ENCODE measurements around the gene CTNNA1.

The CTNNA1 gene

DNA sequence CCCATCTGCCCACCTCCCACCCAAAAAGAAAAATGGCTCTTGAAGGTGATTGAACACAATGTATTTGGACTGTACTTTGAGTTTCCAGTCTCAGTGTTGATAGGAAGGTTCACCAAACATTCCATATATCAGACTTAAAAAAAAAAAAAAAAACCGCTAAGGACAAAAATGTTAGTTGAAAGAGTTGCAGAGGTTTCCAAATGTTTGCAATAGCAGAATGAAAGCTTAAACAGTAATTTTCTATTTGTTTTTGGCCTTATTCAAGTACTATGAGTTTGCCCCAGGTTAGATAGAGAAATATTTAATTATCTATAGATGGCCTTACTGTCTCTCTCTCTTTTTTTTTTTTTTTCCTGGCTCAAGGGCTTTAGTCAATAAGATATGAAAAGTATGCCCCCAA, 115.8 kb downstream of the CTNNA1 start:
- DNase-seq, result no peak

DNA sequence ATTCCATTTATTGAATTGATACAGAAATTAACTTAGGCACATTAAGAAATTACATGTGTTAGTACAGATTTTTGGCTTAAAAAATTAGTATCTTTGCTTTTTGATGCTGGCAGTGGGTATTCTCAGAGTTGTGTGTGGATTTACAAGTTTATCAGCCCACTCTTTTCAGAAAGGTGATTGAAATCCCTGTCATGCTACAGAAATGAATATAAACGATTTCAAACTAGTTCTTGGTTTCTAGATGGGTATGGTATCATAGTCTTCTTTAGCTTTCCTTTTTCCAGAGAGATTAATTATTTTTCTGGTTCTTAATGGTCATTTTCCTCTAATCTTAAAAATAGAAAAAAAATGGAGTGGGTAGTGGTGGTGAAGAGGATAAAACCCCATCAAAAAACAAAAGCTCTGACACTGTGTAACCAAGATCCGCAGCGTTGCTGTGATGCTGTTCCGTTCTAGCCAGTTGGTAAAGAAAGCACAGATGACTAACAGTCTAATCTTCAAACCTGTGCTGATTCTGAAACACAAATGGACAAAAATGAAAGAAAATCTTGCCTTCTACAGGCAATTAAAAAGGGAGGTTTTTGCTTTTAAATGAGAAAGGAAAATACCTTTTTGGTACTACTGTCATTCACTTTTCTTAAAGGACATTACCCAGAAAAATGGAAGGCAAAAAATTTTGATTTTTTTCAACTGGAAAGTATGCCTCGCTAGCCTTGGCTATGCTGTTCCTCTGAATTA, 116.7 kb downstream of the CTNNA1 start:
- DNase-seq, result peak; percentile 46

DNA sequence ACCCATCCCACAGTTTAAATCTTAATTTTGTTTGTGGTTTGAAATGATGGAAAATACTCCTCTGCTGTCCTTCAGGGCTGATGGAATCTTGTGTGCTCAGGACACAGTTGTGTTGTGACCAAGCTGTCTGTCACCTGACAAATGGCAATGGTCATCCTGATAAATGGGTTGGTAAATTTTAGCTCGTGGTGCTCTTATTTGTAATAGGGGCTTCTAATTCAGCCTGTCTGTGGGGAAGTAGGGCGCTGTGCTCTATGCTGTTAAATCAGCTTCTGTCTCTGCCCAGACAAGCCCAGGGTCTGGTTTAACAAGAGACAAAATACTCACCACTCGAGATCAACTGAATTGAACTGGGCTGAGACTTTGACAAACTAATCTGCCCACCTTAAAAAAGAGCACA, 117.4 kb downstream of the CTNNA1 start:
- DNase-seq, result no peak

DNA sequence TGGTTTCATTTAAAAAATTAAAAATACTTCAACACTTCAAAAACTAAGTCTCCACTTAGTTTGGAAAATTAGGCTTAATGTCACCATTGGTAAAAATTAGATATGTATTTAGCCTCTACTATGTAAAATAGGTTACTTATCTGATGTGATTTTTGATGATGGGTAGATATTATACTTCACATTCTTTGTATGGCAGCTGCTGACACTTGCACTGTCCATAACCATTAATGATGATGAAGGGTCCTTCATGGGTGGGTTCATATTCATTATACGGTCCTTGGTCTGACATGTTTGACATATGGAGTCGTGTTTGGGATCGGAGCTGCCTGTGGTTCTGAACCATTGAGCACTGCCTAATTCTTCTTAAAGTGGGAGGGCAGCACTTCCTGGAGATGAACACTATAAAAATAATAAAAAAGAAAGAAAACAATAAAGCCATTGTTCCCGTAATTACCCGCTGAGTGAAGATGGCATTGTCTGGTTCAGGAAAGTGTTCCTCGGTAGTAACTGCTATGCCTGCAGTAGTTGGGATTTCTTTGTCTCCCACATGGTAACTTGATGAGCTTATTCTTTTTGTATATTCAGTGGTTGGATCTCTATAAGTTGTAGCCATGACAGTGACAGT, 119.7 kb downstream of the CTNNA1 start:
- no peak for DNase-seq

DNA sequence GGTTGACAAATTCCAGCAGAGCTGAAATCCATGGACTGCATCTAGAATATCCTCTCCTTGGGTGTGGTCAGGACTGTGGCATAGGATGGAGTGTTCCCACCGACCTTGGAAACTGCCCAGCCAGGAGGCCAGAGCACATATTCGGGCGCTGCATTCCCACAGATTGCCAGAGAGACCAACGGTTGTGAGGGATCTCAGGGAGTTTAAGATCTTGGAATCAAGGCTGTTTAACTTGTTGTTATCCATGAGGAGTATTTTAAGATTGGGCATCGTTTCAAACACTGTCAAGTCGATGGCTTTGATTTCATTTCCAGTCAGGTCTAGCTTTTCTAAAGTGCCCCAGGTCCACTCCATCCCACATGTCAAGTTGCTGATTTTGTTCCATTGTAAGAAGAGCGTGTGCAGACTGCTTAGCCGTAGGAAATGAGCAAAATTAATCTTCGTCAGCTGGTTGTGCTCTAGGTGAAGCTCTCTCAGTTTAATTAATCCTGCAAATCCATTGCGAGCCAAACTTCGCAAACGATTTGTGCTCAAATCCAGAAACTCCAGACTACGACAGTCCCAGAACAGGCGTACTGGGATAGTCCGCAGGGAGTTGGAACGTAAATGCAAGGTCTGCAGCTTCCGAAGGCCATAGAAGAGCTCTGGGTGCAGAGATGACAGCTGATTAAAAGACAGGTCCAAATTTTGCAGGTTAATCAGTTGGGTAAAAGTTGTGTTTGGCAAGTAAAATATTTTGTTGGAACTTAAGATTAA, 120.4 kb downstream of the CTNNA1 start:
- DNase-seq, result no peak

DNA sequence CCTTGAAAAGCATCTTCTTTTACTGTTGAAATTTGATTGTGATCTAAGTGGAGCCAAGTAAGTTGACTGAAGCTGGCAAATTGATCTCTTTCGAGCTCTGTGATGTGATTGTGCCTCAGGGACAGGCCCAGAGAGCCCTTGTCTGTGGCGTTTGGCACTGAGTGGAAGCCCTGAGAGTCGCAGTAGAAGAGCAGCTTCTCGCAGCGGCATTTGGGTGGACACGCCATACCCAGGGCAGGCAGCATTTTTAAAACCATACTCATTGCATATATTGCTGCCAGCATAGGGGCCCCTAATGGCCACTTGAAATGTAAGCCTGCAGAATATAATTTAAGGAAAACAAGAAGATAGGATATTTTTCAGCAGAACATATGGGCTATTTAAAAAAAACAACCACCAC, 121.0 kb downstream of the CTNNA1 start:
- DNase-seq, result no peak

DNA sequence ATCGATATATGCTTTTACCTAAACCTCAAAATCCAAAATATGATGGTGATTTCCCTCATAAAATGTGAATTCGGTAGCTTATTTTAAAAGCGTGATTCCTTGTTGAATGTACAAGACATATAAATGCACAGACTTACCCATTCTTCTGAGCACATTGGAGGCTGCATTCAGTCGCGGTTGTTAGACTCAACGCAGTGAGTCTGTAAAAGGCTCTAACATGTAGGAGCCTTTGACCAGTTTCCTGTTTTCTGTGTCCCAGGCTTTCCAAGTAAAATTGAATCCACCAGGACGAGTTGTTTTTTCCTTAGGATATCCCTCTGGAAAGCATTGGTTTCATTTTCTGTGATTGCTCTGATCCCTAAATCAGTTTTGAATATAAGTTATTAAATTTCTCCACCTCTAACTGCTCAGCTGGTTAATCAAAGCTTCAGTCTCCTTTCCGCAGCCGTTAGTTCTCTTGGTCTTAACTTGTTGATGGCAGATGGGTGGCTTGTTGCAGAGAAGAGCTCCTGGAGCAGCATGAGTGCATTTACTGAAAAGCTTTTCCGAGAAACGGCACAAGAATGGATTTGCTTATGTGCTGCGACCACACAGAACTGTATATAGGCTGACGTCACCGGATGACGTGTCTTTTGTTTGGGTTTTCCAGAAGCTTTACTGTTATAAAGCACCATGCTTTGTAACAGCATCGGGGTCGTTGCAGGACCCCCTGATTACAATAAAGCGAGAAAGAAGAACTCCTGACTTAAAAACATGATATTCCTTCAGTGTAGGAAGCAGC, 121.7 kb downstream of the CTNNA1 start, which contains the start of gene LRRTM2:
Gene LRRTM2, minus strand, starts transcription at position 565 of the 781 bp plus-strand sequence. Its CDS starts 424 bp downstream, at position 141.
- DNase-seq, result no peak

DNA sequence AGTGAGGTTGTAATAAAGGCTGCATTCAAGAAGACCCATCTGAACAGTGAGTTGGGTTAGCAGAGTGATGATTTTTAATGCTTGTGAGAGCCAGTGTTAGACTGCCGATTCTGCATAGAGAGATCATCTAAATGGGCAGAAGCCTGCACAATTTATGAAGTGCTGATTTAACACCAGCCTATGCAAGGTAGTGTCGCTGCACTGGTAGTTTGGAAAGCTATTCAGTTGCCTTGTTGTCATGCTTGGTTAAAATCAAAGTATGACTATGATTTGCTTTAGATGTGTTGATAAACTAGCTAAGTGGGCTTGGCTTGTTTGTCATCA, 122.3 kb downstream of the CTNNA1 start:
- DNase-seq, result no peak

DNA sequence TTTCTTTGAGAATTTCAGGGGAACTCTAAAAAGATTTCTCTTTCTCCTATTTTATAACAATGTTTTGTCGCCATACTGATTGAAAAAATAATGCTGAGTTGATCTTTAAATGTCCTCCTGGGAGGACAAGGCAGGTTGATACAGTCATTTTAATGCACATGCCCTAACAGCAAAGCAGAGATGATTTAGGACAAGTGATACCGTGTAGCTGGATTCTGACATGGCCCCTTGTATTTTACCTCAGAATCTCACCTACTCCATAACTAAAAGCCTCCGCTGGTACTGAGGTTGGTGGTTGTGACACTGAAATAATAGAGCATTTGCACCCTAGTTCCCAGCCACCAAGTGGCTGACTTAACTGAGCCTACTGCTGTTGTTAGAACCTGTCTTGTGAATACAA, 122.7 kb downstream of the CTNNA1 start:
- DNase-seq, result no peak

DNA sequence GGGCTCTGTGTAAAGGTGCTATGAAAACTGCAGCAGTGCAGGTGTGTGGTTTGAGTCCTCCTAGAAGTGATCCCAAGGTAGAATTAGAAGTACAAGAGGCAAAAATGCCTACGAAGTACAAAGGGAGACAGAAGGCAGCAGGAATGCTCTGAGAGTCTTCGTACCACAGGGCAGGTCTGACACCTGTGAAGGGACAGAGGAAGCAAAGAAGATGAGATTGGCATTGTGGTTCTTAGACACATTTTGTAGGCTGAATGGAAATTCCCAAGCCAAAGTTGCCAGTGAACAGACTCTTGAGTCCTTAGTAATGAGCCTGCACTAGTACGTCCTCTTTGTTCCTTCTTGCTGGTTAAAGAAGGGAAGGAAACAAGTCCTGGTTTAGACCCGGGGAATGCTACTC, 123.6 kb downstream of the CTNNA1 start:
- DNase-seq, result no peak

DNA sequence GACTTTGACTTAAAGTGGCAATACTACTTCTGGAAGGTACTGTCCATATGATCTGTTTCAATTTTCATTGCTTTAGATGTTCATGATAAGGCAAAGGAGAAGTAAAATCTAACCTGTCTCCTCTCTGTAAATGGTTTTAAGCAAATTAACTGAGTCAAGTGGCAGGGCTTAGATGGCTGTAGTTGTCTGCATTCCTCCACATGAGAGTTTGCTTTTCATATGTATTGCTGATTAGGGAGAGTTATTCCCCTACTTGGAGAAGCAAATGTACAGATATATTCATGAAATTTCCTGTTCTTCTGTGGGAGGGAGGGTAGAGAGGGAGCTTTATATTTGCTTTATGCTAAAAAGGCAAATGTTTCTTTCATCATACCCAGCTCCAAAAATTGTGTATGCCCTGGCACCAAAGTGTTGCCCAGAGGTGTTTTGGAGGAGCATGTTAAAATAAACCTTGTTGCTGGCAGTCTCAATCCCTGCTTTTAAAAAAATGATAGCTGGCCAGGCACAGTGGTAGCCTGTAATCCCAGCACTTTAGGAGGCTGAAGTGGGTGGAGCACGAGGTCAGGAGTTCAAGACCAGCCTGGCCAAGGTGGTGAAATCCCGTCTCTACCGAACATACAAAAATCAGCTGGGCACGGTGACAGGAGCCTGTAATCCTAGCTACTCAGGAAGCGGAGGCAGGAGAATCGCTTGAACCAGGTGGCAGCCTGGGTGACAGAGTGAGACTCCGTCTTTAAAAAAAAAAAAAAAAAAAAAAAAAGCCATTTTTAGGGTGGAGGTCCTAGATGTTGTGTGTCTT, 125.4 kb downstream of the CTNNA1 start:
- DNase-seq, result no peak

DNA sequence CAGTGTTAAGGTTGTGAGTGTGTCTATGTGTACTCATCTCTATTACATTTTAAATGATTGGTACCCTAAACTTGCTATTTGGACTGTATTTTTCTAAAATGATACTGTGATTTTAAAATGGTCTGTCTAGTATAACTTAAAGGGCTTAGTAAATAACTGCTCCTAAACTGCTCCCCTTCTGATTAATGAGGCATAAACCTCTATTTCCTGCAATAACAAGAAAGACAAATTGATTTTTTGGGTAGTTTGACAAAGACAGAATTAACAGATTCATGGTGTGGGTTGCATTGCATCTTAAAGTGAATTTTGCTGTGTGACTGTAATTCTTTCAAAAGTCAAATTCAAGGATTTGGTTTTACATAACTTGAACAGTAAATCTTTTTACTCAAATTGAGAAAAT, 130.0 kb downstream of the CTNNA1 start:
- no peak for DNase-seq

DNA sequence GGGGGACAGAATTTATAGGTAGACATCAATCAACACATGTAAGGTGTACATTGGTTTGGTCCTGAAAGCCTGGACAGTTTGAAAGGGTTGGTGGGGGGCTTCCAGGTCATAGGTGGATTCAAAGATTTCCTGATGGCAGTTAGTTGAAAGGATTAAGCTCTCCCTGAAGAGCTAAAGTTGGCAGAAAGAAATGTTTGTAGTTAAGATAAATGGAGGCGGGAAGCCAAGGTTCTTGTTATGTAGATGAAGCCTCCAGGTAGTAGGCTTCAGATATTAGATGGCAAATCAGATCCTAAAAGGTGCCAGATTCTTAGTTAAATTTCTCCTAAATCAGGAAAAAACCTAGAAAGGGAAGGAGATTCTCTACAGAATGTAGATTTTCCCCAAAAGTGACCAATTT, 130.9 kb downstream of the CTNNA1 start:
- no peak for DNase-seq

DNA sequence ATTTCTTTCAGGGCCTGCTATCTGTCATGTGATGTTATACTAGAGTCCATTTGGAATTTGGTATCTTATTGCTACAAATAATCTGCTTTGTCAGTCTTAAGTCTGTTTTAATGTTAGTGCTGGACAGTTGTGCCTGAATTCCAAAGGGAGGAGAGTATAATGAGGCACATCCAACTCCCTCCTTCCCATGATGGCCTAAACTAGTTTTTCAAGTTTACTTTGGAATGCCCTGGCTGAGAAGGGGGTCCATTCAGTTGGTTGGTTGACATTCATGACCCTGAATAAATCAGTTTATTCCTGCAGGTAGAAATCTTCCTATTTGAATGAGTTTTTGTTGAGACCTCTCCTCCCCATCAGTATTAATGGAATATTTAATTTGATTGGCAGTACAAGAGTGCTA, 131.3 kb downstream of the CTNNA1 start:
- no peak for DNase-seq

DNA sequence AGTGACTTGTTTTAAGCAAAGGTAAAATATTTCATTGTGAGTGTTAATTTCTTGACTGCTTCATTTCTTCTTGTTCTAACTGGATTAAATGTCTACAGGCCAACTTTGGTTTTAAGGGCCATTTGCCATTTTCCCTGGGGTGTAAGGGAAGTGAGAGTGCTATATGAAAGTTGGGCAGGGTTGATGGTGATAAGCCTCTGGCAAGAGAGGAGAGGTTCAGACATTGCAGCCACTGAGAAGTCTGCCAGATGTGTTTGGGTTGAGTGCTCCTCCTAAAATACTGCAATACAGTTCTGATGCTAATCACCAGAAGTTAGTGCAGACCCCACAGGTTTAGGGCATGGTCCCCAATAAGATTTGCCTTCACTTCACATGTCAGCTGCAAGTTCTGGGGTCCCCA, 136.8 kb downstream of the CTNNA1 start:
- no peak for DNase-seq

DNA sequence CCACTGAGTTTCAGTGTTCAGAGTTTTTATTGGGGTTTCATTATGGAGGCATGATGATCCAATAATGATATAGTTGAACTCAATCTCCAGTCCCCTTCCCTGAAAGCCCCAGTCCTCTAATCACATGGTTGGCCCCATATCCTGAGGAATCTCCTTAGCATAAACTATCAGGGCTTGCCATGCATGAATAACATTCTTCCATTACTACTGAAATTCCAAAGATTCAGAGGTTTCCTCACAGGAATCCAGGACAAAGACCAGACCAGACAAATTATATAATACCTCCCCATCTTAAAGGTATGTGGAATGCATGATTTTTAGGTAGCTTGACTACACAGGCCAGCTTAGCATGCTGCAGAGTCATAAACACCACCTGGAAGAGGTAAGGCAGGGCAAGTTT, 137.4 kb downstream of the CTNNA1 start:
- no peak for DNase-seq

DNA sequence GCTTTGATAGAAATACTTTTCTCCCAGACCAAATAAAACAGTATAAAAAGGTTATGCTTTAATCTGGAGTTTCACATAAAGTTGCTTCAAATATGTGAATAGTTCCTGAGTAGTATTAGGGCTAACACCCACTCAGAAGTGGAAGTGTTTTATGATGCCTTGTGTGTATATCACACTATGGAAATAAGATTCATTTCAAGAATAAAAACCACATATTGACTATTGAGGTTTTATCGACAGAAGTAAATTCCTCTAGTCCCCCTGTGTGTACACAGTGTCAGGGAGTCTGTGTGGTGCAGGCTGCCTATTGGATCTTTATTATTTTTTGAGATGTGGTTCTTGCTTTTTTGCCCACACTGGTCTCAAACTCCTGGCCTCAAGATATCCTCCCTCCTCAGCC, 142.7 kb downstream of the CTNNA1 start:
- peak; percentile 22 for DNase-seq

DNA sequence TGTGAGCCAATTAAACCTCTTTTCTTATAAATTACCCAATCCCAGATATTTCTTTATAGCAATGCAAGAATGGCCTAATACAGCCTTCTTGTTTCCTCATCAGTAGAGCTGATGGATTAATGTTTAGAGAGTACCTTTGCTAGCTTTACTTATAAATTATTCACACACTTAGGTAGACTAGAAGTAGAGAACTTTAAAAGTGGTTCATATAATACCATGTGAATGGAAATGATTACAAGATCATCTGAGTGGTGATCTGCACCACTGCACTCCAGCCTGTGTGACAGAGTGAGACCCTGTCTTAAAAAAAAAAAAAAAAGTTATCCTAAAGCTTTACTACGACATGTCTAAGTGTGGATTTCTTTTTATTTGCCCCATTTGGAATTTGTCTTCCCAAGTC, 145.1 kb downstream of the CTNNA1 start:
- no peak for DNase-seq

DNA sequence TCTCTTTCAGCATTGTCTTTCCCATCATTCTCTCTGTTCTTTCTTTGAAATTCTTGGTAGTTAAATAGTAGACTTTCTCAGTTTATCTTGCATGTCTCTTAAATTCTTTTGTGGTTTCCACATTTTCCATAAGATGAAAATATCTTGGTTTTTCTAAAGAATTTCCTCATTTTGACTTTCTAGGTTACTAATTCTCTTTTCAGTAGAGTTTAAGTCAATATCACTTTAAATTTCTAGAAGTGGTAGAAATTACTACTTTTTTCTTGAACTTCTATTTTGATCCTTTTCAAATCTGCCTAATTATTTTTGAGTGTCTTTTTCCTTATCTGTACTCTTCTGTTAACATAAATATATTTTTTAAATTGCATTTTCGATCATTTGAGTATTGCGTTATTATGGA, 145.5 kb downstream of the CTNNA1 start:
- no peak for DNase-seq

DNA sequence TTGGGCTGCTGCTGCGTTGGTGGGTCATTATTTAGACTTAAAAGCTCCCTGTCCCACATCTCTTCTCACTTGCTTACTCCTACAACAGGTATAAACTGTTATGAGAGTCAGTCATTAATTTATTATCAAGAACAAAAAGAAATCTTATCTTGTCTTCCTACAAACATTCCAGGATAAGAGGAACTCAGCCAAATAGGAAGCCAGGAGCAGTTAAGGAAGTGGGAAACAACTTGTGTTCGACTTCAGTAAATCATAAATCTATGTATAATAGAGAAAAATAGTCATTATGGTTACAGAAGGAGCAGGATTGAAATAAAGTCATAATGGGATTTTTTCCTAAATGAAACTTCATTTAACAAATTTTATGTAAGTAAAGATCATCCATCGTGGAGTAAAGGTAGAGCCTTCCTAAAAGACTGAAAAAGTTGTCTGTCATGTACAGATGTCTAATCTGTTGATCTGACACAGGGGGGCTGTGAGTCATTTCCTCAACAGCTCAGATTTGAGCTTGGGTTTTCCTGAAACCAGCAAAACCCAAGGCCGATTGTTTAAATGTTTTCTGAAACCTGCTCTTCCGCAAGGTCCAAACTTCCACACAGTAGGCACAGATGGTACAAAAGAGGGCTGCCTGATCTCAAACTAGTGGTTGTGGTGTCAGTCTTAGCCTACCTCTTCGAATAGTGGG, 147.2 kb downstream of the CTNNA1 start:
- peak; percentile 74 for DNase-seq

DNA sequence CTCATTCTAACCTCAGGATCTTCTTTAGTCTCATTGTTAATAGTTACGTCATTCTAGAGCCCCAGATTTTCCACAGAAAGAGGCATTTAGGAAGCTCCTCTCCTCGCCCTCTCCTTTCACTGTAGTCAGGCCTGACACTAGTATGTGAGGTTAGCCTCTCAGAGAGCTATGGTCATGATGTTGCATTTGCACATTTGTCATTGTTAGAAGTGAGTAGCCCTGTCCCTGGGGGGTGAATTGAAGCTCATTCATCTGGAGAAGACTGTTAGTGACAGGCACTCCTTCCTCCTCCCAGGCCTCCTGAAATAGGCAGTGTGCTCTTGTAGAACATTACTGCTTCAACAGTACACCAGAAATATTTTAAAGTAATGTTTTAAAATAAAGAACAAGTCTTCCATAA, 148.5 kb downstream of the CTNNA1 start:
- DNase-seq, result peak; percentile 6

All from activated CD4-positive, alpha-beta T cell treated with anti-CD3 and anti-CD28 coated beads, Interleukin-2, Interleukin-6, amounts not matched to agents 100 ng/mL and 50 ng/mL, durations not matched to agents 16 hours and 8 hours (primary cell).